Spleen (tissue), 11 donors: Measurements from ENCODE around the gene DPM1. TPM values are rescaled to one million over a fixed set of nuclear protein-coding genes. Genes with fewer than 3 reads are reported as not detected.

Experiments
- DNase-seq: peaks from one replicate; pipeline ENCODE4 v3.0.0-alpha.2; 2020
- H3K27ac ChIP-seq, 8 donors: fragments of 200-600 bp; sonication (generic) in 7 of 8; 1 replicate in 4 of 8; 2 replicates in 4 of 8; pipeline versions ENCODE4 v1.5.0 to v1.8.0; 2016 to 2021; ENCODE audit warnings: inconsistent platforms in 4 of 8, mild to moderate bottlenecking in 4 of 8, moderate library complexity in 1 of 8
- H3K27me3 ChIP-seq, 7 donors: fragments of 200-600 bp; sonication (generic) in 6 of 7; replicated peaks in 1 of 7; 1 replicate in 4 of 7; 2 replicates in 3 of 7; pipeline versions ENCODE4 v1.5.0 to v1.8.0; 2016 to 2021; ENCODE audit warnings: inconsistent platforms in 3 of 7, mild to moderate bottlenecking in 1 of 7
- H3K36me3 ChIP-seq, 6 donors: fragments of 200-600 bp; sonication (generic) in 5 of 6; 1 replicate in 4 of 6; 2 replicates in 2 of 6; pipeline versions ENCODE4 v1.5.0 to v1.8.0; 2016 to 2021; ENCODE audit warnings: inconsistent platforms in 2 of 6
- H3K4me1 ChIP-seq, 6 donors: fragments of 200-600 bp; sonication (generic) in 5 of 6; 1 replicate in 3 of 6; 2 replicates in 3 of 6; pipeline versions ENCODE4 v1.5.0 to v1.8.0; 2016 to 2021; ENCODE audit warnings: inconsistent platforms in 3 of 6
- H3K4me3 ChIP-seq, 8 donors: fragments of 200-600 bp; sonication (generic) in 7 of 8; 1 replicate in 4 of 8; 2 replicates in 4 of 8; pipeline versions ENCODE4 v1.5.0 to v1.8.0; 2016 to 2021; ENCODE audit warnings: inconsistent platforms in 4 of 8, mild to moderate bottlenecking in 4 of 8, moderate library complexity in 2 of 8
- H3K9me3 ChIP-seq, 8 donors: fragments of 200-600 bp; sonication (generic) in 7 of 8; 1 replicate in 4 of 8; 2 replicates in 4 of 8; pipeline versions ENCODE4 v1.5.0 to v1.8.0; 2016 to 2021; ENCODE audit warnings: inconsistent platforms in 4 of 8
- CTCF ChIP-seq, 11 experiments: fragments of 200-600 bp in 7 of 11; fragments of 450-650 bp in 4 of 11; sonication (generic) in 4 of 11; IDR thresholded peaks in 8 of 11; conservative IDR thresholded peaks in 3 of 11; 1 replicate in 7 of 11; 2 replicates in 4 of 11; pipeline versions ENCODE4 v1.4.0 to v1.8.0; 2016 to 2021; ENCODE audit warnings: antibody characterized with exemption in 11 of 11, inconsistent platforms in 4 of 11, mild to moderate bottlenecking in 1 of 11
- POLR2A ChIP-seq, 3 donors: fragments of 450-650 bp; IDR thresholded peaks; one replicate each; pipeline ENCODE4 v1.5.1; 2017; ENCODE audit warnings: antibody characterized with exemption in 3 of 3, mild to moderate bottlenecking in 1 of 3
- POLR2AphosphoS5 ChIP-seq, 3 donors: sonication (generic); formaldehyde crosslinking; IDR thresholded peaks; one replicate each; pipeline ENCODE4 v1.5.1; 2017; ENCODE audit warnings: antibody characterized with exemption in 3 of 3
- WGBS, 5 donors: extraction: QIAGEN DNeasy Blood & Tissue Kit in 3 of 5; methylation state at CpG; one replicate each; pipeline versions ENCODE4 v1.1.5 to v1.1.7; 2013 to 2018; 5-methylcytosine and 5-hydroxymethylcytosine counted together
- intact Hi-C: fragments of 100-400 bp; cut with DNase I; formaldehyde crosslinking; loops from one replicate; pipeline ENCODE4 v1.15.0; 2023; ENCODE audit warnings: low total_unique reads
- polyA plus RNA-seq, 3 donors: library from polyadenylated mRNA; stranded (reverse); fragments of 200-250 nt; gene quantifications; one replicate each; pipeline ENCODE4 v1.2.1, GENCODE V29; 2013
- total RNA-seq, 7 donors: library from RNA; depleted of rRNA in 3 of 7; stranded (reverse); fragments of >200 nt in 3 of 7; fragmentation: NEBNext Ultra II Directional in 4 of 7; extraction: Animal tissue kit (Norgen Biotek cat#: 25700) in 4 of 7; gene quantifications; one replicate each; pipeline versions ENCODE4 v1.1.0 to v1.2.1, GENCODE V29; 2016 to 2021
- donor health status: healthy with polysubstance abuse.
- donor health status: DM: no; HTN: no; CAD: no; lungs with moderate emphysema.
- donor health status: DM: no; HTN: no; CAD: no.
- donor health status: Bipolar disorder and iron deficiency.
- donor health status: healthy.
- donor health status: DM: no; HTN: no; CAD: no.
- donor health status: DM: yes; HTN: yes; CAD: no.

DPM1 gene
- total and polyA plus RNA-seq, 10 donors, result 28.1 to 65.0 (median 43.8) TPM

- peaks cover 0 to 100% (median 67%) of the 10 kb centered on the region in 6 donors for H3K36me3 ChIP-seq
- DNase-seq, result no peak
- WGBS, 5 donors, result 88 to 97% (median 96%) methylated on average over 1 of the region's 1 CpG
- no peaks in the 10 kb centered on the region for H3K9me3 ChIP-seq
- H3K4me3 ChIP-seq, result no peak overlapping the region
- peaks cover 0 to 13% (median 6%) of the 10 kb centered on the region in 6 donors for H3K4me1 ChIP-seq
- no peaks in the 10 kb centered on the region for H3K27me3 ChIP-seq
- TF ChIP-seq POLR2A (IDR thresholded peaks at IDR 0.05) (no peak), POLR2AphosphoS5 (IDR thresholded peaks at IDR 0.05) (no peak), CTCF (IDR thresholded peaks at IDR 0.05 in 8 of 11, conservative IDR thresholded peaks at IDR 0.05 in 3 of 11) (no peak)
- intact Hi-C loops, result no loop called here
- H3K27ac ChIP-seq, result no peak overlapping the region
Measured at GRCh38 chr20:50898475-50898874, 59.9 kb downstream of the DPM1 start.

- WGBS, 5 donors, result 90 to 95% (median 93%) methylated on average over 8 of the region's 8 CpGs
- Histone ChIP-seq H3K4me1 (no peaks in the 10 kb centered on the region), H3K27ac (no peak overlapping the region), H3K27me3 (no peaks in the 10 kb centered on the region), H3K36me3 (peaks cover 0 to 100% (median 82%) of the 10 kb centered on the region in 6 donors), H3K4me3 (no peak overlapping the region), H3K9me3 (no peaks in the 10 kb centered on the region)
- no peak for TF ChIP-seq POLR2AphosphoS5 (IDR thresholded peaks at IDR 0.05)
- no peak for TF ChIP-seq POLR2A (IDR thresholded peaks at IDR 0.05)
- no peak for TF ChIP-seq CTCF (IDR thresholded peaks at IDR 0.05 in 8 of 11, conservative IDR thresholded peaks at IDR 0.05 in 3 of 11)
- DNase-seq, result peak; percentile 37
- intact Hi-C loops, result no loop called here
Measured at GRCh38 chr20:50895111-50895830, 63.1 kb downstream of the DPM1 start.

GRCh38 chr20:50893620-50894019 is 64.7 kb downstream of the DPM1 start:
- Histone ChIP-seq H3K4me3 (no peak overlapping the region), H3K27me3 (no peaks in the 10 kb centered on the region), H3K27ac (no peak overlapping the region), H3K36me3 (peaks cover 0 to 100% (median 77%) of the 10 kb centered on the region in 6 donors), H3K4me1 (no peaks in the 10 kb centered on the region), H3K9me3 (no peaks in the 10 kb centered on the region)
- DNase-seq, result no peak
- TF ChIP-seq CTCF (IDR thresholded peaks at IDR 0.05 in 8 of 11, conservative IDR thresholded peaks at IDR 0.05 in 3 of 11) (no peak), POLR2AphosphoS5 (IDR thresholded peaks at IDR 0.05) (peak in 1 of 3 donors; percentile 7)
- intact Hi-C loops, result no loop called here
- whole genome bisulfite sequencing, 5 donors, result 94 to 99% (median 97%) methylated on average over 7 of the region's 7 CpGs

DNA sequence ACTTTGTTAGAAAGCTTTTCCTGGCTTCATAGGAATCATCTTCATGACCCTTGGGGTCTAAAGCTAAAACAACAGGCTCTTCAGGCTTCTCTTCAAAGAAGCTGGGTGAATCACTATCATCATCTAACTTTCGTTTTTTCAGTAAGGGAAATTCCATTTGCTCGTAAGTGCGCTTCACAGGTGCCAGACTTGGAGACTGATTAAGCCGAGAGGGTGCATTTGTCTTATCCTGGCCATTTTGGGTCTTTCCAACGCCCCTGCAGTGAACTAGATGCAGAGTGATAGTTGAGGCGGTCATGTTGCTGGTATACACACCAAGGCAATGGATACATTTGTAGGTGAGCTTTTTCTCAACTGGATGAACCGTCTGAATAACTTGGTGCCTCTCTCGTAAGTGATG is 65.9 kb downstream of the DPM1 start:
- intact Hi-C loops, result no loop called here
- Histone ChIP-seq H3K27ac (no peak overlapping the region), H3K36me3 (peaks cover 0 to 100% (median 69%) of the 10 kb centered on the region in 6 donors), H3K4me3 (no peak overlapping the region), H3K27me3 (no peaks in the 10 kb centered on the region), H3K4me1 (no peaks in the 10 kb centered on the region), H3K9me3 (no peaks in the 10 kb centered on the region)
- DNase-seq, result peak; percentile 14
- WGBS, 5 donors, result 84 to 94% (median 91%) methylated on average over 8 of the region's 8 CpGs
- no peak for TF ChIP-seq CTCF (IDR thresholded peaks at IDR 0.05 in 8 of 11, conservative IDR thresholded peaks at IDR 0.05 in 3 of 11)
- no peak for TF ChIP-seq POLR2A (IDR thresholded peaks at IDR 0.05)
- no peak for TF ChIP-seq POLR2AphosphoS5 (IDR thresholded peaks at IDR 0.05)
